NCI-H1105 (cell line): ENCODE measurements around the gene TES.

Experiments used
- DNase-seq: peaks from one replicate; lab custom pipeline; 2025; lab: John Stamatoyannopoulos, UW

TES gene

GRCh38 chr7:116194115-116194514 is 16.2 kb upstream of the TES start:
- no peak for DNase-seq

- no peak for DNase-seq
Observed at GRCh38 chr7:116195451-116195850, 14.9 kb upstream of the TES start.

DNA sequence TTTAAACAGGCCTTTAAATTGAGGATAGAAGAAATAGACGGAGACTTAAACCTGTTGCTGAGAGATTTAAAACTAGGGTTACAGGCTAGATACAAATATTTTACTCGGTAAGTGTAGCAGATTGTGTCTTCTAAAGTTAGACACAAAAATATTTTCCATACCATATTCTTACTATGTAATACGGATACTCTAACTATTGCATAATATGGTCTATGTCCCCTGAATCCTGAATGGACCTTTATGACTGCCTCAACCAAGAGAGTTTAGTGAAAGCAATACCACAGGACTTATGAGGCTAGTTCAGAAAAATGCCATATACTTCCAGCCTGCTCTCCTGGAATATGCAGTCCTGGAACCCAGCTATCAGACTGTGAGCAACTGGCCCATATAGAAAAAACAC is 13.4 kb upstream of the TES start:
- DNase-seq, result no peak

DNA sequence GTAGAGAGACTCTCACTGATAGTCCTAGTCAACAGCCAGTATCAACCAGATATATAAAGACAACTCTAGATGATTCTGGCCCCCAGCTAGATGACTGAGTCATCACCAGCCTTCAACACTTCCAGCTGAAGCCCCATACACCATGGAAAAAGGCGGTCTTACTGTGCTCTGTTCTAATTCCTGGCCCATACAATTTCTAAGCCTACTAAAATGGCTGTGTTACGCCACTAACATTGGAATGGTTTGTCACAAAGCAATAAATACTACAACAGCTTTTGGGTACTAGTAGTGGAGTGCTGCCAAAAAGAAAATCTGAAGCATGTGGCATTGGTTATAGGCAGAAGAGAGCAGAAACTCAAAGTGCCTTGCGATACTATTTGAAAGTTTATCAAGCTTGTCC is 13.0 kb upstream of the TES start:
- DNase-seq, result no peak

DNA sequence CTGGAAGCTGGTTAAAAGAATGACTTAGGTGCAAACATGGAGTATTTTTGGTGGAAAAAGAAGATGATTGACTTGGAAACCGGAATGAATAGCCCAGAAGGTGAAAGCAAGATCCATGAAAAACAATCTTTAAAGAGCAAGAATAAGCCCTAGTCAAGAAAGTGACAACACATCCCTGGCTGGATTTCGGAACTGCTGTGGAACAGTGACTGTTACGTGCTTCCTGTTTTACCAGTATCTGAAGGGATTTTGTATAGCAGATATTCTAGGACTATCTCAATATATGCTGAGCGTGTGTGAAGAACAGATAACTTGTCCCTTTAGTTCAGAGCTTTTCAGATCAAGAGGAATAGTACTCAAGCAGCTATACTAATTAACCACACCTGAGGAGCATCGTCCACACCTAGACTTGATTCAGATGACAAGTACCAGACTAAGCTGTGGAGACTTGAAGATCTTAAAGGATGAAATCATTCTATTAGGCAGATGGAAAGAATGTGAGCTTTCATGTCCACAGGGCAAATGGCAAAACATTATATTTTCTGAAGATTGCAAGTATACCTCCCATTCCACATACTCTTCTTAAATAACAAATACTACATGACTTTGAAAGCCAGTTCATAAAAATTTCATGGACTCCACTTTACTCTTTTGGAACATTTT is 11.5 kb upstream of the TES start:
- no peak for DNase-seq

DNA sequence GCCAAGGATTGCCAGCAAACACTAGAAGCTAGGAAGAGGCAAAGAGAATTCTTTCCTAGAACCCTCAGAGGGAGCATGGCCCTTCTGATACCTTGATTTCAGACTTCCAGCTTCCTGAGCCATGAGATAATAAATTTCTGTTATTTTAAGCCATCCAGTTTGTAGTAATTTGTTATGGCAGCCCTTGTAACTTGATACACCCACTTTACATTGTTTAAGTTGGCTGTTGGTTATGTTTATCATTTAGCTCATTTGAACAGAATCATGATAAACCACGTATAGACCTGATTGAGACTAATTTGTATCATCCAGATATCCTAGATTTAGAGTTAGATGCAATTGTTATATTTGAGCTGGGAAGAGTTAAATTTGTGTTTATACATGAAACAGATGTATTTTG is 9.4 kb upstream of the TES start:
- no peak for DNase-seq

- no peak for DNase-seq
Observed at GRCh38 chr7:116206141-116206540, 4.2 kb upstream of the TES start.

DNA sequence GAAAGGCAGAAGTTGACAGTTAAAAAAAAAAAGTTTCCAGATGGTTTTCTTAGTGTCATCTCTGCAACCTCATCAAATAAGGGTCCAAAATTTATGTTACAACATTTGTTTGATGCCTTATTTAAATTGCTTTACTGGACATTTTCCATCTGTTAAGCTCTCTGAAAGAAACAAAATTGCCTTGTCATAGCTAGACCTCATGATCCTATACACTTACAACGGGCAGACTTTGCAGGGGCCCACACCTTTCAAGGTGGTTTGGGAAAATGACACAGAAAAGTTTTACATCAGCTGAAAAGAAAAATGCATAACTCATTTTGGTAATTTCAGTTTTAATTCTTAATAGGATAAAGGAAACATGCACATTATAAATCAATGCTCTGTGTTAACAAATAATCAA is 1.4 kb upstream of the TES start:
- no peak for DNase-seq

DNA sequence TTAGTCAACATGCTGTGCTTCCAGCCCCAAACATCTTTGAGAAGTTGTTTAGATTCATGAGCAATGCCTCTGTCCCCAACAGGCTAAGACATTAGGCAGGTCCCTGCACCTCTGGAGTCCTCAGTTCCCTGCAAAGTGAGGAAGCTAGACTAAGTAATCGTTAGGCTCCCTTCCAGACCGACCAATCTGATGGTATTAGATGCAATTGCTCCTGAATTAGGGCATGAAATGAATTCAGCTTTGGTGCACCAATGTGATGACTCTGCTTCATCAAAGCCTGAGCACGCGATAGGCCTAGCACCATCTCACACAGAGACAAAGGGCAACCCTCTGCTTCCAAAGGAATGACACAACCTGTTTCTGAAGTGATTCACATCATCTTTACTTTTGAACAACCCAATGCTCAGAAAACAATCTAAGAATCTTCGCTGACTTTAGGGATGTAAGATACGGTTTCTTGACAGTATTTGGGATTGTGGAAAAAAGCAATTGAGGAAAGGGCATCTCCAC is 723 bp upstream of the TES start:
- no peak for DNase-seq

GRCh38 chr7:116211006-116211912 is 920 bp downstream of the TES start:
- DNase-seq, result peak; percentile 21

- no peak for DNase-seq
Observed at GRCh38 chr7:116211913-116212596, 1.7 kb downstream of the TES start.

- DNase-seq, result no peak
Observed at GRCh38 chr7:116212869-116213268, 2.5 kb downstream of the TES start.

- no peak for DNase-seq
Observed at GRCh38 chr7:116213361-116214130, 3.2 kb downstream of the TES start.

- no peak for DNase-seq
Observed at GRCh38 chr7:116214921-116215320, 4.6 kb downstream of the TES start.

GRCh38 chr7:116215551-116215950 is 5.2 kb downstream of the TES start:
- no peak for DNase-seq

GRCh38 chr7:116216956-116217571 is 6.7 kb downstream of the TES start:
- no peak for DNase-seq

GRCh38 chr7:116218051-116218645 is 7.8 kb downstream of the TES start:
- DNase-seq, result no peak

- DNase-seq, result no peak
Observed at GRCh38 chr7:116218747-116219146, 8.4 kb downstream of the TES start.

DNA sequence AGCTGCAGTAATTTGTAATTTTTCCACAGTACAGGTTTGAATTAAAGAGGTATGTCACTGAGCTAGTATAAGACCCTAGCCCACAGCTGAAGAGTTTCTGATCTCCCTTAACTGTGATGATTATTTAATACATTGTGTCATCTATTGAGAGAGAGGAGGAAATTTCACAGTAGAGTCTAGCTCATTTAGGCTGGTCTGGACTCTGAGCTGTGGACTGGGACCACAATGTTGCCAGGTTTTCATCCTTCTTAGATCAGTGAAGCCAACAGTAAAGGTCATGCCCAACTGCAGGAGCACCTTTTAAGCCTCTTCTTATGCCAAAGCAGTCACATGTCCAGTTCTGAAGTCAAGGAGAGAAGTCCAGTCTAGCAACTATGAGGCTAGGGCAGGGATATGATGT is 8.9 kb downstream of the TES start:
- DNase-seq, result no peak

- no peak for DNase-seq
Observed at GRCh38 chr7:116219834-116220233, 9.5 kb downstream of the TES start.

- no peak for DNase-seq
Observed at GRCh38 chr7:116222501-116222900, 12.2 kb downstream of the TES start.
